ENCODE data around the gene SLC35F4. TPM values are rescaled to one million over a fixed set of nuclear protein-coding genes. Genes with fewer than 3 reads are reported as not detected.

Gene SLC35F4
- total and polyA plus RNA-seq, 10 donors, result not detected

- no peak for DNase-seq
- Histone ChIP-seq H3K27me3 (replicated peaks in 1 of 7) (peaks cover 0 to 7% (median 0%) of the 10 kb centered on the region in 7 donors), H3K4me1 (no peaks in the 10 kb centered on the region), H3K36me3 (no peaks in the 10 kb centered on the region), H3K9me3 (no peaks in the 10 kb centered on the region), H3K27ac (no peak overlapping the region), H3K4me3 (no peak overlapping the region)
- TF ChIP-seq CTCF (IDR thresholded peaks at IDR 0.05 in 8 of 11, conservative IDR thresholded peaks at IDR 0.05 in 3 of 11) (no peak), POLR2A (IDR thresholded peaks at IDR 0.05) (no peak), POLR2AphosphoS5 (IDR thresholded peaks at IDR 0.05) (no peak)
- 35 to 45% (median 41%) methylated on average over 5 of the region's 5 CpGs for WGBS, 5 donors
- intact Hi-C loops (cut with DNase I; ENCODE audit: low total_unique reads), result no loop called here
Observed at GRCh38 chr14:57897144-57897748, 31.4 kb upstream of the SLC35F4 start.

GRCh38 chr14:57889245-57889644, 23.4 kb upstream of the SLC35F4 start:
- no peaks in the 10 kb centered on the region for H3K9me3 ChIP-seq
- WGBS, 5 donors, result 50 to 82% (median 64%) methylated on average over 4 of the region's 4 CpGs
- no peak overlapping the region for H3K4me3 ChIP-seq
- intact Hi-C loops (cut with DNase I; ENCODE audit: low total_unique reads), result no loop called here
- no peak for DNase-seq
- no peaks in the 10 kb centered on the region for H3K4me1 ChIP-seq
- H3K27ac ChIP-seq, result no peak overlapping the region
- no peaks in the 10 kb centered on the region for H3K36me3 ChIP-seq
- no peak for TF ChIP-seq POLR2AphosphoS5 (IDR thresholded peaks at IDR 0.05)
- no peak for TF ChIP-seq POLR2A (IDR thresholded peaks at IDR 0.05)
- no peak for TF ChIP-seq CTCF (IDR thresholded peaks at IDR 0.05 in 8 of 11, conservative IDR thresholded peaks at IDR 0.05 in 3 of 11)
- peaks cover 0 to 9% (median 0%) of the 10 kb centered on the region in 7 donors for H3K27me3 ChIP-seq (replicated peaks in 1 of 7)

DNA sequence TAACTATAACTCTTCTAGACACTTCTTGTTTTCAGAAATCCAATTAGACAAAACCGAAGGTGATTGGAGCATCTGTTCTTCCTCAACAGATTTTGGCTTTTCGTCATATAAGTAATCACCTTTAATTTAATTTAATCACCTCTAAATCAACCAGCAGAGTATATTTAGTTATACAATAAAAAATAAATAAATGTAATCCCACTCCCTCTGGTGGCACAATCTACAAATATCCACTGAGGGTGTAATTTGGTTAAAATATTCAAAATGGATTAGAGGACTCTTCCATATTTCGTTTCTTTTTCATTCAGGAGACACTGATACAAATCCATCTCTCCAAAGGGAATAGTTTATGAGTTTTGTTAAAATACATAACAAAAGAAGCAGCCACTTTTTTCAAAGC, 18.3 kb upstream of the SLC35F4 start:
- H3K4me3 ChIP-seq, result no peak overlapping the region
- TF ChIP-seq CTCF (IDR thresholded peaks at IDR 0.05 in 8 of 11, conservative IDR thresholded peaks at IDR 0.05 in 3 of 11) (no peak), POLR2A (IDR thresholded peaks at IDR 0.05) (no peak), POLR2AphosphoS5 (IDR thresholded peaks at IDR 0.05) (no peak)
- no peak for DNase-seq
- H3K9me3 ChIP-seq, result no peaks in the 10 kb centered on the region
- no peaks in the 10 kb centered on the region for H3K36me3 ChIP-seq
- intact Hi-C loops (cut with DNase I; ENCODE audit: low total_unique reads), result no loop called here
- H3K27me3 ChIP-seq (replicated peaks in 1 of 7), result peaks cover 0 to 19% (median 0%) of the 10 kb centered on the region in 7 donors
- H3K27ac ChIP-seq, result no peak overlapping the region
- 69 to 79% (median 73%) methylated on average over 3 of the region's 3 CpGs for WGBS, 5 donors
- no peaks in the 10 kb centered on the region for H3K4me1 ChIP-seq

DNA sequence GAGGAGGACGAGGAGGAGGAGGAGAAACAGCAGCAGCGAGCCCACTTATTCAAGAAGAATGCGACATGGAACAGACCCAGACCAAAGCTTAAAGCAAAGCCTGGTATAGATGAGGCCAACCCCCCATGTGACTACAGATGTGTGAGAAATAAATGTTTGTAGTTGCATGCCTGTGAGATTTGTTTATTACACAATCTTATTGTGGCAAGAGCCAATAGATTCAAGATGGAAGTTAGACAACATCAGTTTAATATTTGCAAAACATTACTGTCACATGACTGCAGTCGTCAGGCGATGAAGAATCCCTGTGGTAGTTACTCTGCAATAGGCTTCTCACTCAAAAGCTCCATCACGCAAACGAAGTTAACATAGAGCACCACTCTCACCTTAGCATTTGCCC, 17.2 kb upstream of the SLC35F4 start:
- no peak for DNase-seq
- H3K4me1 ChIP-seq, result no peaks in the 10 kb centered on the region
- no peaks in the 10 kb centered on the region for H3K36me3 ChIP-seq
- H3K27ac ChIP-seq, result no peak overlapping the region
- intact Hi-C loops (cut with DNase I; ENCODE audit: low total_unique reads), result no loop called here
- TF ChIP-seq CTCF (IDR thresholded peaks at IDR 0.05 in 8 of 11, conservative IDR thresholded peaks at IDR 0.05 in 3 of 11) (no peak), POLR2AphosphoS5 (IDR thresholded peaks at IDR 0.05) (no peak), POLR2A (IDR thresholded peaks at IDR 0.05) (no peak)
- H3K27me3 ChIP-seq (replicated peaks in 1 of 7), result peaks cover 0 to 19% (median 0%) of the 10 kb centered on the region in 7 donors
- 71 to 85% (median 75%) methylated on average over 7 of the region's 7 CpGs for WGBS, 5 donors
- no peak overlapping the region for H3K4me3 ChIP-seq
- H3K9me3 ChIP-seq, result peaks cover 0 to 4% (median 0%) of the 10 kb centered on the region in 8 donors
